Measurements from ENCODE around the gene CNDP1. TPM values are rescaled to one million over a fixed set of nuclear protein-coding genes. Genes with fewer than 3 reads are reported as not detected.

CNDP1 gene
- total and polyA plus RNA-seq, 4 donors, result 0.09 to 21.1 (median 5.8) TPM

DNA sequence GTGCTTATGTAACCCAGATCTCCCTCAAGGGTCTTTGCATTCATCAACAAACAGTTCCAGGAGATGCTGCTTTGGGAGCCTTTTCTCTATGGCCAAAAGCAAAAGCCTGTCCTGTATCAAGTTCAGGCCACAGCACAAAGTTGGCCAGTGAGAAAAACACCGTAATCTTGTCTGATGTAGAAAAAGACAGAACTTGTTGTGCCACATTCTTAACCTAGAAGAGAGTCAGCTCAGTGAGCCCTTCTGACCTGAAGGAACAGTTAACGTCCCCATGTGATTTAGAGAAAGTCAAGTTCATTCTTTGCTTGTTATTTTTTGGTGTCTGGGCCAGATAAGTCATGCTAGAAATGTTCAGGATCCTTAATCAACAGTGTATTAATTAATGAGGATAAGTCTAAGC lies 7.8 kb upstream of the CNDP1 start:
- no peak overlapping the region for H3K27ac ChIP-seq (ENCODE audit: low read depth in 1 of 2, low read length in 2 of 2)
- no peak for DNase-seq (ENCODE audit: low spot score)
- no peak overlapping the region for H3K9ac ChIP-seq (ENCODE audit: low read depth in 1 of 2, low read length in 2 of 2)
- WGBS, result 85% methylated on average over 2 of the region's 2 CpGs
- TF ChIP-seq HNF4A (conservative IDR thresholded peaks at IDR 0.05), result no peak
- TF ChIP-seq YY1 (IDR thresholded peaks at IDR 0.05), result no peak
- no peak for TF ChIP-seq TAF1 (conservative IDR thresholded peaks at IDR 0.05)
- no peak for TF ChIP-seq ZBTB33 (IDR thresholded peaks at IDR 0.05)
- no peak for TF ChIP-seq EGR1 (IDR thresholded peaks at IDR 0.05; ENCODE audit: low read depth in 2 of 2)
- no peak for TF ChIP-seq RAD21 (IDR thresholded peaks at IDR 0.05)
- no peak for TF ChIP-seq HNF4G (IDR thresholded peaks at IDR 0.05)
- TF ChIP-seq, protein P1, sequence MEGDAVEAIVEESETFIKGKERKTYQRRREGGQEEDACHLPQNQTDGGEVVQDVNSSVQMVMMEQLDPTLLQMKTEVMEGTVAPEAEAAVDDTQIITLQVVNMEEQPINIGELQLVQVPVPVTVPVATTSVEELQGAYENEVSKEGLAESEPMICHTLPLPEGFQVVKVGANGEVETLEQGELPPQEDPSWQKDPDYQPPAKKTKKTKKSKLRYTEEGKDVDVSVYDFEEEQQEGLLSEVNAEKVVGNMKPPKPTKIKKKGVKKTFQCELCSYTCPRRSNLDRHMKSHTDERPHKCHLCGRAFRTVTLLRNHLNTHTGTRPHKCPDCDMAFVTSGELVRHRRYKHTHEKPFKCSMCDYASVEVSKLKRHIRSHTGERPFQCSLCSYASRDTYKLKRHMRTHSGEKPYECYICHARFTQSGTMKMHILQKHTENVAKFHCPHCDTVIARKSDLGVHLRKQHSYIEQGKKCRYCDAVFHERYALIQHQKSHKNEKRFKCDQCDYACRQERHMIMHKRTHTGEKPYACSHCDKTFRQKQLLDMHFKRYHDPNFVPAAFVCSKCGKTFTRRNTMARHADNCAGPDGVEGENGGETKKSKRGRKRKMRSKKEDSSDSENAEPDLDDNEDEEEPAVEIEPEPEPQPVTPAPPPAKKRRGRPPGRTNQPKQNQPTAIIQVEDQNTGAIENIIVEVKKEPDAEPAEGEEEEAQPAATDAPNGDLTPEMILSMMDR (IDR thresholded peaks at IDR 0.05; ENCODE audit: low read depth, low read length, missing input control), result no peak
- TF ChIP-seq SP1 (IDR thresholded peaks at IDR 0.05), result no peak
- no peak for TF ChIP-seq ATF3 (IDR thresholded peaks at IDR 0.05)
- TF ChIP-seq, protein P2, sequence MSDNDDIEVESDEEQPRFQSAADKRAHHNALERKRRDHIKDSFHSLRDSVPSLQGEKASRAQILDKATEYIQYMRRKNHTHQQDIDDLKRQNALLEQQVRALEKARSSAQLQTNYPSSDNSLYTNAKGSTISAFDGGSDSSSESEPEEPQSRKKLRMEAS (IDR thresholded peaks at IDR 0.05), result no peak
- no peak for TF ChIP-seq GABPA (IDR thresholded peaks at IDR 0.05 in 1 of 2, conservative IDR thresholded peaks at IDR 0.05 in 1 of 2)
- no peak for TF ChIP-seq JUND (IDR thresholded peaks at IDR 0.05)
- no peak for TF ChIP-seq RXRA (IDR thresholded peaks at IDR 0.05)
- TF ChIP-seq FOXA2 (IDR thresholded peaks at IDR 0.05), result no peak
- TF ChIP-seq FOXA1 (IDR thresholded peaks at IDR 0.05), result no peak
- no peak for TF ChIP-seq NR2F2 (IDR thresholded peaks at IDR 0.05)
- no peak for TF ChIP-seq REST (IDR thresholded peaks at IDR 0.05)
- no peaks in the 10 kb centered on the region for H3K9me3 ChIP-seq (ENCODE audit: control insufficient read depth in 4 of 4, low read length in 3 of 4)
- H3K4me1 ChIP-seq (ENCODE audit: control insufficient read depth in 4 of 4, insufficient read depth in 4 of 4, low read length in 3 of 4), result no peaks in the 10 kb centered on the region
- H3K4me3 ChIP-seq (ENCODE audit: low read depth in 1 of 3, low read length in 3 of 3), result no peak overlapping the region
- no peaks in the 10 kb centered on the region for H3K27me3 ChIP-seq (ENCODE audit: control insufficient read depth in 4 of 4, insufficient read depth in 4 of 4, low read length in 3 of 4)
- H3K36me3 ChIP-seq (ENCODE audit: control insufficient read depth in 4 of 4, insufficient read depth in 3 of 4, low read depth in 1 of 4, low read length in 3 of 4), result peaks cover 0 to 3% (median 0%) of the 10 kb centered on the region in 4 donors
